ENCODE data around the gene ILF3. TPM values are rescaled to one million over a fixed set of nuclear protein-coding genes. Genes with fewer than 3 reads are reported as not detected.

The ILF3 gene
- total RNA-seq, 4 donors from 2014 or later: 114 to 280 (median 132) TPM

DNA sequence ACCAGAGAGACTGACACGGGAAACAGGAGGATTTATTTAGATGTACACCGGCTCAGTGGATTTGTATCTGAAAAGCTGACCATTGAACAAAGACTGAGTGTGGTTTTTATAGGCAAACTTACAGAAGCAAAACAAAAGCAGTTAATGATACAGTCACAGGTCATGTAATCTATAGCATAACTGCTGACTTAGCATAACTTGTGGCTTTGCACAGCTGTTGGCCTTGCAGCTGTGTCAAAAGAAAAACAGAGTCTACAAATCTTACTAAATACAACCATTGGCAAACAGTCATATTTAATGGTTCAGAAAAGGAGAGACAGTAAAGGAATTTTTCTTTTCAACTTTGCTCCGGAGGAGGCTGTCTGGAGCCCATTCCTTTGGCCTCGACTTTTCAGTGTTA is 2.3 kb upstream of the ILF3 start:
- Histone ChIP-seq H3K9me3 (no peaks in the 10 kb centered on the region), H3K36me3 (peaks cover 4% of the 10 kb centered on the region), H3K4me1 (peaks cover 38% of the 10 kb centered on the region), H3K27me3 (no peaks in the 10 kb centered on the region), H3K4me3 (no peak overlapping the region), H3K27ac (no peak overlapping the region)
- 80% methylated on average over 4 of the region's 4 CpGs for WGBS
- no peak for DNase-seq (ENCODE audit: low spot score in 2 of 2)
- no peak for TF ChIP-seq POLR2AphosphoS5 (IDR thresholded peaks at IDR 0.05)
- no peak for TF ChIP-seq POLR2A (IDR thresholded peaks at IDR 0.05)
- TF ChIP-seq, protein P1, sequence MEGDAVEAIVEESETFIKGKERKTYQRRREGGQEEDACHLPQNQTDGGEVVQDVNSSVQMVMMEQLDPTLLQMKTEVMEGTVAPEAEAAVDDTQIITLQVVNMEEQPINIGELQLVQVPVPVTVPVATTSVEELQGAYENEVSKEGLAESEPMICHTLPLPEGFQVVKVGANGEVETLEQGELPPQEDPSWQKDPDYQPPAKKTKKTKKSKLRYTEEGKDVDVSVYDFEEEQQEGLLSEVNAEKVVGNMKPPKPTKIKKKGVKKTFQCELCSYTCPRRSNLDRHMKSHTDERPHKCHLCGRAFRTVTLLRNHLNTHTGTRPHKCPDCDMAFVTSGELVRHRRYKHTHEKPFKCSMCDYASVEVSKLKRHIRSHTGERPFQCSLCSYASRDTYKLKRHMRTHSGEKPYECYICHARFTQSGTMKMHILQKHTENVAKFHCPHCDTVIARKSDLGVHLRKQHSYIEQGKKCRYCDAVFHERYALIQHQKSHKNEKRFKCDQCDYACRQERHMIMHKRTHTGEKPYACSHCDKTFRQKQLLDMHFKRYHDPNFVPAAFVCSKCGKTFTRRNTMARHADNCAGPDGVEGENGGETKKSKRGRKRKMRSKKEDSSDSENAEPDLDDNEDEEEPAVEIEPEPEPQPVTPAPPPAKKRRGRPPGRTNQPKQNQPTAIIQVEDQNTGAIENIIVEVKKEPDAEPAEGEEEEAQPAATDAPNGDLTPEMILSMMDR (IDR thresholded peaks at IDR 0.05): no peak
- no peak for TF ChIP-seq EP300 (IDR thresholded peaks at IDR 0.05)

DNA sequence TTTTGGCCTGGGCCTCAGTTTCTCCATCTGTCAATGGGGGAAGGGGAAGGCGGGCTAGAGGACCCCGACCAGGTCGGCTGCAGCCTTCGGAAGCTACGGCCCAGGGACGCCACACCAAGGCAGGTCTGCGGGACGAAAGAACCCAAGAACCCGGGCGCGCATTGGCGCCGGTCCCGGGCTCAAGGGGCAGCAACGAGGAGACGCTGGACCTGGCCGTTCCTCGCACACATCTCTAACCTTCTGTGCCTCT is 739 bp upstream of the ILF3 start:
- DNase-seq (ENCODE audit: low spot score in 2 of 2): no peak
- Histone ChIP-seq H3K4me1 (peaks cover 44% of the 10 kb centered on the region), H3K27me3 (no peaks in the 10 kb centered on the region), H3K4me3 (peak overlapping the region; percentile 99), H3K36me3 (peaks cover 4% of the 10 kb centered on the region), H3K27ac (peak overlapping the region; percentile 100), H3K9me3 (no peaks in the 10 kb centered on the region)
- TF ChIP-seq, protein P1 (IDR thresholded peaks at IDR 0.05): no peak
- TF ChIP-seq EP300 (IDR thresholded peaks at IDR 0.05) (no peak), POLR2AphosphoS5 (IDR thresholded peaks at IDR 0.05) (no peak), POLR2A (IDR thresholded peaks at IDR 0.05) (no peak)
- WGBS: 0% methylated on average over 9 of the region's 18 CpGs

DNA sequence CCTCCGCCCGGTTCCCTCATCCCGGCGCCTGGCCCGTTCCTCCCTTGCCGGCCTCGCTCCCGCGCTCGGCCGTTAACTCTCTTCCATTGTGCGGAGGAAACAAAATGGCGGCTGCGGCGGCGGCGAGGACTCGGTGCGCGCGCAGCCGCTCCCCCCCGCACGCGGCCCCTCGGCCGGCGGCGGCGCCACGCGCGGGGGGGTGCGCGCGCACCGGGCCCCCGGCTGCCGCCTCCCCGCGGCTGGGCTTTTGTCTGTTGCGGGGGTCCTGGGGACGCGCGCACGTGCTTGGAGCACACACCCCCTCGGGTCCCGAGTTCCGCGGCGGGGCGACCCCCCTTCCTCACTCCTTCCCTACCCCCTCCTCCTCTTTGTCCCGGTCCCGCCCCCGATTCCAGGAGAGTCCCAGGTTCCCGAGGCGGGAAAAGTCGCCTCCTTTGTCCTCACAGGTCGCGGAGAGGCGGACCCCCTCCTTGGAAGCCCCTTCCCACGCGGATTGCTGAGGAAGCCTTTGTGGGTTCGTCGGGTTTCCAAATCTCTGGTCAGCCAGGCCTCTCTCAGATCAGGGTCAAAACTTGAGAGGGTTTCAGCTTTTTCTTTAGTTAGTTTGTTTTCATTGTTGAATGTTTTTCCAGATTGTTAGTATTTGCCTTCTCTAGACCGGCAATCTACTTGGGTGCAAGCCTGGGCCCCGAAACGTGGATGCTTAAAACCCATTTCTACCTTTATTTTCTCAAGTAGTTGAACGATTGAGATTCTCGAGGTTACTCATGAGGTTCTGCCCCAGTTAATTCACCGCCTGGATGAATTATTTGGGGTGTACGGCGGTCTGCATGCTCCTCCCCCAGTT is 687 bp downstream of the ILF3 start:
- Histone ChIP-seq H3K4me1 (peaks cover 53% of the 10 kb centered on the region), H3K4me3 (peak overlapping the region; percentile 99), H3K9me3 (no peaks in the 10 kb centered on the region), H3K27me3 (no peaks in the 10 kb centered on the region), H3K27ac (peak overlapping the region; percentile 100), H3K36me3 (peaks cover 4% of the 10 kb centered on the region)
- WGBS: under 1% methylated on average over 28 of the region's 73 CpGs
- TF ChIP-seq, protein P1 (IDR thresholded peaks at IDR 0.05): no peak
- TF ChIP-seq POLR2AphosphoS5 (IDR thresholded peaks at IDR 0.05) (no peak), EP300 (IDR thresholded peaks at IDR 0.05) (no peak), POLR2A (IDR thresholded peaks at IDR 0.05) (no peak)
- DNase-seq (ENCODE audit: low spot score in 2 of 2): peak; percentile 86 to 88

DNA sequence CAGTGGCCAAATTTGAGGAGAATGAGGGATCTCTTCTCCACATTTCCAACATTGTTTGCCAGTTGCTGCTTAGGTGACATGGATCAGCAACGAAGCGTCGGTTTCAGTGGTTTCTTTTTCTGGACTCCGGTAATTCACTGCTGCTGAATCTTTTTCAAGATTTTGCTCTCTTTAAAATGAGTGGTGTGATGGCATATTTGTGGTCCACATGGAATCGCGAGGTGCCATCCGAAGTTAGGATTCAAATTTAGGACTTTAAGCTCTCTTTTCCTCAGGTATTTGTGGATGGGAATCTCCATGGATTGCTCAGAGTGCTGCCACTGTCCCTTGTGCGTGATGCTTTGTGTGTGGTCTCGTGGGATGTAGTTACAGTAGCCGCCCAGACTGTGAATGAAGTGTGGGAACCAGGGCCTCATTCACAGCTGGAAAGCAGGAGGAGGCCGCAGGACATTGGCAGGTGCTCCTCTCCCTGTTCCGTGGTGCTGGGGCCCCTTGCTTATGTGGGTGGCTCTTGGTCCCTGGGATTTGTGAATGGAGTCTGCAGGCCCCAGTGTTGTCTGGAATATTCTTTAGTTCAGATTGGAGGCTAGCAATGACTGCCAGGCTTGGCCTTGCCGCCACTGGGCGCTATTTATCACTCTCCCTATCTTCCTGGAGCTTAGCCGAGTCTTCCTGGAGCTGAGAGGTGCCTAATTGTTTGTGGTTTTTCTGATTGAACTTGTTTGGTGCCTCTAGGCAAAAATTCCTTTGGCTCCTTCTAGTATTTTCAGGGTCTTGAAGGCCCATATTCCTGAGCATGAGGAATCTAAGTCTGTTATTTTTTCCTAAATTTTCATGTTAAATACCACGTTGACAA is 1.5 kb downstream of the ILF3 start:
- peak overlapping the region; percentile 99 for H3K4me3 ChIP-seq
- no peak for DNase-seq (ENCODE audit: low spot score in 2 of 2)
- peaks cover 61% of the 10 kb centered on the region for H3K4me1 ChIP-seq
- H3K27ac ChIP-seq: peak overlapping the region; percentile 51
- TF ChIP-seq POLR2A (IDR thresholded peaks at IDR 0.05) (no peak), EP300 (IDR thresholded peaks at IDR 0.05) (no peak), POLR2AphosphoS5 (IDR thresholded peaks at IDR 0.05) (no peak)
- TF ChIP-seq, protein P1 (IDR thresholded peaks at IDR 0.05): no peak
- 4% methylated on average over 16 of the region's 16 CpGs for WGBS
- H3K36me3 ChIP-seq: peaks cover 7% of the 10 kb centered on the region
- no peaks in the 10 kb centered on the region for H3K27me3 ChIP-seq
- no peaks in the 10 kb centered on the region for H3K9me3 ChIP-seq

DNA sequence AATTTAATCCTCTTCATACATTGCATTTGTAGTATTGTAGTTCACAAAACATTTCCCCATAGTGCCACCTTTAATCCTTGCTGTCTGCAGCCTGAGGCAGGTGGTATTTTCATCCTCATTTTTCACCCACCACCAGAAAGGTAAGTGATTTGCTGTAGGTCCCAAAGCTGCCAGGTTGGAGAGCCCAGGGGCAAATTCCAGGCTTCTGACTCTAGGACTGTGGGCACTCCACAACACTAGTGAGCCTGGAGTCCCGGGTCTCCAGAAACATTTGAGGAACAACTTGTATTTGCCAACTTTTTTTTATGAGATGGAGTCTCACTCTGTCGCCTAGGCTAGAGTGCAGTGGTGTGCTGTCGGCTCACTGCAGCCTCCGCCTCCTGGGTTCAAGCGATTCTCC is 6.2 kb downstream of the ILF3 start:
- H3K4me1 ChIP-seq: peaks cover 64% of the 10 kb centered on the region
- WGBS: 65% methylated on average over 5 of the region's 5 CpGs

More for the DNA sequence above, 6.2 kb downstream of the ILF3 start:
- DNase-seq (ENCODE audit: low spot score in 2 of 2): no peak
- TF ChIP-seq, protein P1 (IDR thresholded peaks at IDR 0.05): no peak
- TF ChIP-seq EP300 (IDR thresholded peaks at IDR 0.05): no peak
- no peak for TF ChIP-seq POLR2A (IDR thresholded peaks at IDR 0.05)
- TF ChIP-seq POLR2AphosphoS5 (IDR thresholded peaks at IDR 0.05): no peak
- Histone ChIP-seq H3K27me3 (no peaks in the 10 kb centered on the region), H3K4me3 (no peak overlapping the region), H3K36me3 (peaks cover 3% of the 10 kb centered on the region), H3K9me3 (no peaks in the 10 kb centered on the region), H3K27ac (no peak overlapping the region)

Data from suprapubic skin (tissue), 4 donors.